ENCODE results near the gene TMEM128. TPM values are rescaled to one million over a fixed set of nuclear protein-coding genes. Genes with fewer than 3 reads are reported as not detected.
"Not testable (repeated sequence)": the region's sequence is repeated elsewhere in the genome, so short reads cannot be mapped to it uniquely, and the experiment has no call there.

The TMEM128 gene
- total RNA-seq, 1 experiment from 2014 or later: 21.5 TPM

DNA sequence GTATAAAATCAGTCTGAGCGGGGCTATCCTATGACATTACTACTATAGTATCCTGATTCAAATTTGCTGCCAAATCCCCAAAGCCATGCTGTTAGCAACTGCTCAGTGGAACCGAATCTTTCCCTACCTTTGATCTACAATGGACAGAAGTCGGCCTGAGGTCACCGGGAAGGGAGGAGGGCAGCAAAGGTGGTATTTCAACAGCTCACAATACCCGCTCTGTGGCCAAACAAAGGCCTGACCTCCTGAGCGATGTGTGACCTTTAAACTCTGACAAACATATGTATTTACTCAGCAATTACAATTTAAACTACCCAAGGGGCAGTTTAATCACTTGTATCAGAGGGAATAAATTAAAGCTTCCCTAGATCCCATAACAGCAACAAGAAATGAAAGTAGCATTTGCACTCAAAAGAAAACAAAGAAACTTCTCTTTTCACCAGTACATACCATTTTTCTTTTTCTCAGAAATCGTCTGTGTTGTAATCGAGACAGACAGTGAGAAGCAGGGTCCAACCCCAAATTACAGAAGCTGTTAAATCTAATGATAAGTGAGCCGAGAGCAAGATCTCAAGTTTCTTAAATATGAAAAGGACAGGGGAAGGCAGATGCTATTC, 11.6 kb upstream of the TMEM128 start:
- Histone ChIP-seq H2BK120ac (ENCODE audit: low read depth, low read length, poor library complexity, severe bottlenecking) (no peak overlapping the region), H3K9ac (ENCODE audit: extremely low read depth, insufficient read length, low read length) (no peak overlapping the region), H2AK5ac (ENCODE audit: insufficient read length, low read length) (no peak overlapping the region), H3K4ac (ENCODE audit: low read depth, low read length) (no peak overlapping the region), H3K23ac (ENCODE audit: insufficient read length, low read depth, low read length) (no peak overlapping the region), H2AFZ (ENCODE audit: low read length) (no peak overlapping the region), H2BK12ac (ENCODE audit: insufficient read length, low read depth, low read length) (no peak overlapping the region), H3K56ac (ENCODE audit: insufficient read length, low read depth, low read length) (no peak overlapping the region), H4K20me1 (ENCODE audit: control insufficient read depth, insufficient read depth, insufficient read length) (no peaks in the 10 kb centered on the region), H3K27ac (ENCODE audit: insufficient read length, low read depth, low read length) (no peak overlapping the region), H3K4me1 (ENCODE audit: insufficient read depth, low read length) (no peaks in the 10 kb centered on the region), H2BK15ac (ENCODE audit: low read depth, low read length) (no peak overlapping the region), H3K18ac (ENCODE audit: insufficient read length, low read depth, low read length) (no peak overlapping the region), H3K23me2 (ENCODE audit: insufficient read length, low read depth, low read length, poor library complexity, severe bottlenecking) (no peaks in the 10 kb centered on the region), H3K79me2 (ENCODE audit: insufficient read depth, low read length) (no peaks in the 10 kb centered on the region), H2BK5ac (ENCODE audit: insufficient read length, low read length) (no peak overlapping the region), H3K14ac (ENCODE audit: insufficient read depth, low read length) (no peak overlapping the region), H4K91ac (ENCODE audit: insufficient read length, low read depth, low read length) (no peak overlapping the region), H4K8ac (replicated peaks; ENCODE audit: insufficient read length, low read depth, low read length) (no peak overlapping the region), H3T11ph (ENCODE audit: low read length) (no peak overlapping the region), H3K4me2 (ENCODE audit: insufficient read depth, insufficient read length, low read length) (no peak overlapping the region), H3K9me3 (ENCODE audit: control insufficient read depth, low read depth, low read length) (no peaks in the 10 kb centered on the region), H3K27me3 (ENCODE audit: insufficient read depth, low read length) (no peaks in the 10 kb centered on the region), H4K5ac (ENCODE audit: insufficient read length, low read depth, low read length) (no peak overlapping the region), H2BK20ac (ENCODE audit: low read depth, low read length, poor library complexity, severe bottlenecking) (no peak overlapping the region), H3K79me1 (ENCODE audit: insufficient read depth, low read depth, low read length, poor library complexity, severe bottlenecking) (no peaks in the 10 kb centered on the region)
- H3K4me3 Mint-ChIP-seq: no peak overlapping the region
- TF ChIP-seq, protein P1, sequence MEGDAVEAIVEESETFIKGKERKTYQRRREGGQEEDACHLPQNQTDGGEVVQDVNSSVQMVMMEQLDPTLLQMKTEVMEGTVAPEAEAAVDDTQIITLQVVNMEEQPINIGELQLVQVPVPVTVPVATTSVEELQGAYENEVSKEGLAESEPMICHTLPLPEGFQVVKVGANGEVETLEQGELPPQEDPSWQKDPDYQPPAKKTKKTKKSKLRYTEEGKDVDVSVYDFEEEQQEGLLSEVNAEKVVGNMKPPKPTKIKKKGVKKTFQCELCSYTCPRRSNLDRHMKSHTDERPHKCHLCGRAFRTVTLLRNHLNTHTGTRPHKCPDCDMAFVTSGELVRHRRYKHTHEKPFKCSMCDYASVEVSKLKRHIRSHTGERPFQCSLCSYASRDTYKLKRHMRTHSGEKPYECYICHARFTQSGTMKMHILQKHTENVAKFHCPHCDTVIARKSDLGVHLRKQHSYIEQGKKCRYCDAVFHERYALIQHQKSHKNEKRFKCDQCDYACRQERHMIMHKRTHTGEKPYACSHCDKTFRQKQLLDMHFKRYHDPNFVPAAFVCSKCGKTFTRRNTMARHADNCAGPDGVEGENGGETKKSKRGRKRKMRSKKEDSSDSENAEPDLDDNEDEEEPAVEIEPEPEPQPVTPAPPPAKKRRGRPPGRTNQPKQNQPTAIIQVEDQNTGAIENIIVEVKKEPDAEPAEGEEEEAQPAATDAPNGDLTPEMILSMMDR (conservative IDR thresholded peaks at IDR 0.05): no peak
- DNase-seq: no peak
- H3K27me3 Mint-ChIP-seq (ENCODE audit: low read depth): peaks cover 5% of the 10 kb centered on the region
- H3K4me1 Mint-ChIP-seq: peaks cover 3% of the 10 kb centered on the region in 2 experiments; a peak in 1 of 4 replicates
- H3K9me3 Mint-ChIP-seq: no peaks in the 10 kb centered on the region
- no CpG with 5 or more reads among the region's 9 CpGs for WGBS (ENCODE audit: extremely low coverage, insufficient read length, low lambda C conversion rate)
- H3K36me3 Mint-ChIP-seq (ENCODE audit: insufficient read depth in 1 of 3, low read depth in 3 of 3): no peaks in the 10 kb centered on the region
- no peak overlapping the region for H3K27ac Mint-ChIP-seq

DNA sequence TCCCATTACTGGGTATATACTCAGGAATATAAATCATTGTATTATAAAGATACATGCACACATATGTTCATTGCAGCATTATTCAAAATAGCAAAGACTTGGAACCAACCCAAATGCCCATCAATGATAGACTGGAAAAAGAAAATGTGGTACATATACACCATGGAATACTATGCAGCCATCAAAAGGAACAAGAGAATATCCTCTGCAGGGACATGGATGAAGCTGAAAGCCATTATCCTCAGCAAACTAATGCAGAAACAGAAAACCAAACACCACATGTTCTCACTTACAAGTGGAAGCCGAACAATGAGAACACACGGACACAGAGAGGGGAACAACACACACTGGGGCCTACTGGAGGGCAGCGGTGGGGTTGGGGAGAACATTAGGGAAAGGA, 9.7 kb upstream of the TMEM128 start:
- WGBS (ENCODE audit: extremely low coverage, insufficient read length, low lambda C conversion rate): no CpG with 5 or more reads among the region's 3 CpGs
- not testable (repeated sequence) for H3K27me3 Mint-ChIP-seq (ENCODE audit: low read depth); H3K27ac ChIP-seq (ENCODE audit: insufficient read length, low read depth, low read length); H4K20me1 ChIP-seq (ENCODE audit: control insufficient read depth, insufficient read depth, insufficient read length); H3K4me3 Mint-ChIP-seq; H3K79me2 ChIP-seq (ENCODE audit: insufficient read depth, low read length); H4K91ac ChIP-seq (ENCODE audit: insufficient read length, low read depth, low read length); H3K4me1 Mint-ChIP-seq; H3T11ph ChIP-seq (ENCODE audit: low read length); H3K79me1 ChIP-seq (ENCODE audit: insufficient read depth, low read depth, low read length, poor library complexity, severe bottlenecking); H2AK5ac ChIP-seq (ENCODE audit: insufficient read length, low read length); H3K27me3 ChIP-seq (ENCODE audit: insufficient read depth, low read length); DNase-seq; H3K4ac ChIP-seq (ENCODE audit: low read depth, low read length); H2BK12ac ChIP-seq (ENCODE audit: insufficient read length, low read depth, low read length); H4K5ac ChIP-seq (ENCODE audit: insufficient read length, low read depth, low read length); H3K9me3 Mint-ChIP-seq; H3K56ac ChIP-seq (ENCODE audit: insufficient read length, low read depth, low read length); H2BK15ac ChIP-seq (ENCODE audit: low read depth, low read length); H3K4me2 ChIP-seq (ENCODE audit: insufficient read depth, insufficient read length, low read length); H3K4me1 ChIP-seq (ENCODE audit: insufficient read depth, low read length); H3K23ac ChIP-seq (ENCODE audit: insufficient read length, low read depth, low read length); H2AFZ ChIP-seq (ENCODE audit: low read length); H3K9me3 ChIP-seq (ENCODE audit: control insufficient read depth, low read depth, low read length); H2BK5ac ChIP-seq (ENCODE audit: insufficient read length, low read length); H3K9ac ChIP-seq (ENCODE audit: extremely low read depth, insufficient read length, low read length); H3K27ac Mint-ChIP-seq; H3K23me2 ChIP-seq (ENCODE audit: insufficient read length, low read depth, low read length, poor library complexity, severe bottlenecking); H2BK120ac ChIP-seq (ENCODE audit: low read depth, low read length, poor library complexity, severe bottlenecking); H3K14ac ChIP-seq (ENCODE audit: insufficient read depth, low read length); H2BK20ac ChIP-seq (ENCODE audit: low read depth, low read length, poor library complexity, severe bottlenecking); H4K8ac ChIP-seq (replicated peaks; ENCODE audit: insufficient read length, low read depth, low read length); H3K18ac ChIP-seq (ENCODE audit: insufficient read length, low read depth, low read length); H3K36me3 Mint-ChIP-seq (ENCODE audit: insufficient read depth in 1 of 3, low read depth in 3 of 3)
